Dendritic cell treated with granulocyte-macrophage colony-stimulating factor and Interleukin-4, amounts not matched to agents 40 ng/mL and 50 ng/mL, for 4 days (primary cell): ENCODE measurements around the gene CCDC159.
"Not testable (repeated sequence)": the region's sequence is repeated elsewhere in the genome, so short reads cannot be mapped to it uniquely, and the experiment has no call there.

Experiments
- H3K27ac Mint-ChIP-seq: one replicate; pipeline ENCODE4 v1.8.0; 2022; ENCODE audit warnings: mild to moderate bottlenecking, mixed read lengths
- H3K27me3 Mint-ChIP-seq: one replicate; pipeline ENCODE4 v1.8.0; 2022; ENCODE audit warnings: mild to moderate bottlenecking, mixed read lengths
- H3K36me3 Mint-ChIP-seq: one replicate; pipeline ENCODE4 v1.8.0; 2022; ENCODE audit warnings: low read depth, mixed read lengths
- H3K4me1 Mint-ChIP-seq: one replicate; pipeline ENCODE4 v1.8.0; 2022; ENCODE audit warnings: low read depth, mixed read lengths
- H3K4me3 Mint-ChIP-seq: one replicate; pipeline ENCODE4 v1.8.0; 2022; ENCODE audit warnings: mild to moderate bottlenecking, moderate library complexity, mixed read lengths
- H3K9me3 Mint-ChIP-seq: one replicate; pipeline ENCODE4 v1.8.0; 2022; ENCODE audit warnings: mixed read lengths
- intact Hi-C: fragments of 100-400 bp; cut with micrococcal nuclease; formaldehyde crosslinking; loops from one replicate; pipeline ENCODE4 v1.15.0; 2022

CCDC159 gene

GRCh38 chr19:11325544-11325943 lies 20.8 kb upstream of the CCDC159 start:
- intact Hi-C loops, result no loop called here
- Mint-ChIP-seq H3K36me3 (peaks cover 39% of the 10 kb centered on the region), H3K9me3 (no peaks in the 10 kb centered on the region), H3K4me1 (peaks cover 51% of the 10 kb centered on the region), H3K4me3 (no peak overlapping the region), H3K27ac (no peak overlapping the region), H3K27me3 (no peaks in the 10 kb centered on the region)

- Mint-ChIP-seq H3K4me1 (peaks cover 5% of the 10 kb centered on the region), H3K36me3 (peaks cover 70% of the 10 kb centered on the region), H3K27me3 (no peaks in the 10 kb centered on the region), H3K27ac (no peak overlapping the region), H3K9me3 (no peaks in the 10 kb centered on the region), H3K4me3 (no peak overlapping the region)
- intact Hi-C loops, result no loop called here
Observed at GRCh38 chr19:11330127-11330526, 16.2 kb upstream of the CCDC159 start.

- Mint-ChIP-seq H3K27ac (no peak overlapping the region), H3K36me3 (peaks cover 82% of the 10 kb centered on the region), H3K9me3 (no peaks in the 10 kb centered on the region)
Observed at GRCh38 chr19:11331502-11331901, 14.8 kb upstream of the CCDC159 start.

GRCh38 chr19:11332822-11333221 lies 13.5 kb upstream of the CCDC159 start:
- Mint-ChIP-seq H3K4me1 (peaks cover 11% of the 10 kb centered on the region), H3K4me3 (no peak overlapping the region), H3K36me3 (peaks cover 79% of the 10 kb centered on the region), H3K27ac (no peak overlapping the region), H3K9me3 (no peaks in the 10 kb centered on the region), H3K27me3 (no peaks in the 10 kb centered on the region)
- intact Hi-C loops, result no loop called here

More at GRCh38 chr19:11331502-11331901, 14.8 kb upstream of the CCDC159 start:
- no peaks in the 10 kb centered on the region for H3K4me1 Mint-ChIP-seq
- H3K4me3 Mint-ChIP-seq, result no peak overlapping the region
- no peaks in the 10 kb centered on the region for H3K27me3 Mint-ChIP-seq
- intact Hi-C loops, result no loop called here

GRCh38 chr19:11333838-11334237 lies 12.5 kb upstream of the CCDC159 start:
- intact Hi-C loops, H3K4me3 Mint-ChIP-seq, H3K9me3 Mint-ChIP-seq, H3K27me3 Mint-ChIP-seq, H3K27ac Mint-ChIP-seq: not testable (repeated sequence)
- Mint-ChIP-seq H3K4me1 (peaks cover 21% of the 10 kb centered on the region), H3K36me3 (peaks cover 74% of the 10 kb centered on the region)

GRCh38 chr19:11335449-11336146 lies 10.7 kb upstream of the CCDC159 start:
- no peak overlapping the region for H3K27ac Mint-ChIP-seq

GRCh38 chr19:11337080-11337479 lies 9.2 kb upstream of the CCDC159 start:
- Mint-ChIP-seq H3K27me3 (no peaks in the 10 kb centered on the region), H3K9me3 (no peaks in the 10 kb centered on the region), H3K27ac (no peak overlapping the region), H3K4me3 (no peak overlapping the region), H3K36me3 (peaks cover 60% of the 10 kb centered on the region), H3K4me1 (peaks cover 31% of the 10 kb centered on the region)
- intact Hi-C loops, result no loop called here

More at GRCh38 chr19:11335449-11336146, 10.7 kb upstream of the CCDC159 start:
- intact Hi-C loops, result no loop called here
- peaks cover 31% of the 10 kb centered on the region for H3K4me1 Mint-ChIP-seq
- peaks cover 66% of the 10 kb centered on the region for H3K36me3 Mint-ChIP-seq
- H3K27me3 Mint-ChIP-seq, result no peaks in the 10 kb centered on the region
- H3K9me3 Mint-ChIP-seq, result no peaks in the 10 kb centered on the region
- no peak overlapping the region for H3K4me3 Mint-ChIP-seq

- intact Hi-C loops, result no loop called here
- Mint-ChIP-seq H3K27me3 (no peaks in the 10 kb centered on the region), H3K36me3 (peaks cover 59% of the 10 kb centered on the region), H3K9me3 (no peaks in the 10 kb centered on the region), H3K4me3 (no peak overlapping the region), H3K27ac (no peak overlapping the region), H3K4me1 (peaks cover 31% of the 10 kb centered on the region)
Observed at GRCh38 chr19:11338121-11338520, 8.2 kb upstream of the CCDC159 start.

GRCh38 chr19:11338569-11339253 lies 7.6 kb upstream of the CCDC159 start:
- Mint-ChIP-seq H3K27ac (peak overlapping the region; percentile 84), H3K36me3 (peaks cover 53% of the 10 kb centered on the region), H3K4me1 (peaks cover 31% of the 10 kb centered on the region), H3K9me3 (no peaks in the 10 kb centered on the region), H3K4me3 (peak overlapping the region; percentile 98), H3K27me3 (no peaks in the 10 kb centered on the region)
- intact Hi-C loops, result no loop called here

- H3K27me3 Mint-ChIP-seq, result no peaks in the 10 kb centered on the region
- H3K9me3 Mint-ChIP-seq, result no peaks in the 10 kb centered on the region
- peak within 1 kb of the TSS; percentile 84 for H3K27ac Mint-ChIP-seq
- peaks cover 46% of the 10 kb centered on the region for H3K36me3 Mint-ChIP-seq
- intact Hi-C loops, result loop anchor here (5.0 kb wide), 1 partner anchor 47 kb away; no protein-coding TSS in a partner anchor
- H3K4me1 Mint-ChIP-seq, result peaks cover 34% of the 10 kb centered on the region
- H3K4me3 Mint-ChIP-seq, result peak within 1 kb of the TSS; percentile 98
Observed at GRCh38 chr19:11339254-11340098, 6.8 kb upstream of the CCDC159 start, which contains the start of gene RAB3D. Gene RAB3D (minus strand): TSS chr19:11339657. CDS start chr19:11337399, 2,258 bp downstream.

- H3K4me3 Mint-ChIP-seq, result peak overlapping the region; percentile 98
- not testable (repeated sequence) for H3K27me3 Mint-ChIP-seq, H3K9me3 Mint-ChIP-seq
- H3K27ac Mint-ChIP-seq, result peak overlapping the region; percentile 84
- peaks cover 40% of the 10 kb centered on the region for H3K4me1 Mint-ChIP-seq
- peaks cover 40% of the 10 kb centered on the region for H3K36me3 Mint-ChIP-seq
- intact Hi-C loops, result loop anchor here (5.0 kb wide), 1 partner anchor 48 kb away; no protein-coding TSS in a partner anchor
Observed at GRCh38 chr19:11340099-11340467, 6.2 kb upstream of the CCDC159 start.

GRCh38 chr19:11342429-11342828 lies 3.9 kb upstream of the CCDC159 start:
- Mint-ChIP-seq H3K4me1 (peaks cover 52% of the 10 kb centered on the region), H3K36me3 (peaks cover 32% of the 10 kb centered on the region), H3K27ac (no peak overlapping the region), H3K27me3 (no peaks in the 10 kb centered on the region), H3K9me3 (no peaks in the 10 kb centered on the region), H3K4me3 (no peak overlapping the region)
- intact Hi-C loops, result loop anchor here (5.0 kb wide), 1 partner anchor 50 kb away; no protein-coding TSS in a partner anchor

- Mint-ChIP-seq H3K9me3 (peaks cover 11% of the 10 kb centered on the region), H3K4me1 (peaks cover 34% of the 10 kb centered on the region), H3K36me3 (peaks cover 35% of the 10 kb centered on the region), H3K4me3 (peak overlapping the region; percentile 93), H3K27me3 (no peaks in the 10 kb centered on the region), H3K27ac (peak overlapping the region; percentile 93)
- intact Hi-C loops, result no loop called here
Observed at GRCh38 chr19:11345122-11345803, 1.1 kb upstream of the CCDC159 start.
